GM13976 (cell line): ENCODE data around the gene OR1F1.

Source experiments
- DNase-seq: peaks from one replicate; pipeline ENCODE4 v3.0.0; 2012; ENCODE audit warnings: low spot score
- in situ Hi-C: fragments of 300-500 bp; cut with MboI; formaldehyde crosslinking; loops from one replicate; pipeline ENCODE4 v1.12.0; 2022; ENCODE audit warnings: low sequenced_read_pairs, mixed read lengths, inconsistent platforms; ENCODE audit not compliant: unreplicated experiment
- TF ChIP-seq, protein P1 (sequence below): IDR thresholded peaks from 2 replicates; pipeline ENCODE4 v1.5.1; 2012; ENCODE audit warnings: borderline replicate concordance, mild to moderate bottlenecking; ENCODE audit not compliant: insufficient read depth; ENCODE audit errors: extremely low read depth, missing control alignments, control extremely low read depth

The OR1F1 gene

DNA sequence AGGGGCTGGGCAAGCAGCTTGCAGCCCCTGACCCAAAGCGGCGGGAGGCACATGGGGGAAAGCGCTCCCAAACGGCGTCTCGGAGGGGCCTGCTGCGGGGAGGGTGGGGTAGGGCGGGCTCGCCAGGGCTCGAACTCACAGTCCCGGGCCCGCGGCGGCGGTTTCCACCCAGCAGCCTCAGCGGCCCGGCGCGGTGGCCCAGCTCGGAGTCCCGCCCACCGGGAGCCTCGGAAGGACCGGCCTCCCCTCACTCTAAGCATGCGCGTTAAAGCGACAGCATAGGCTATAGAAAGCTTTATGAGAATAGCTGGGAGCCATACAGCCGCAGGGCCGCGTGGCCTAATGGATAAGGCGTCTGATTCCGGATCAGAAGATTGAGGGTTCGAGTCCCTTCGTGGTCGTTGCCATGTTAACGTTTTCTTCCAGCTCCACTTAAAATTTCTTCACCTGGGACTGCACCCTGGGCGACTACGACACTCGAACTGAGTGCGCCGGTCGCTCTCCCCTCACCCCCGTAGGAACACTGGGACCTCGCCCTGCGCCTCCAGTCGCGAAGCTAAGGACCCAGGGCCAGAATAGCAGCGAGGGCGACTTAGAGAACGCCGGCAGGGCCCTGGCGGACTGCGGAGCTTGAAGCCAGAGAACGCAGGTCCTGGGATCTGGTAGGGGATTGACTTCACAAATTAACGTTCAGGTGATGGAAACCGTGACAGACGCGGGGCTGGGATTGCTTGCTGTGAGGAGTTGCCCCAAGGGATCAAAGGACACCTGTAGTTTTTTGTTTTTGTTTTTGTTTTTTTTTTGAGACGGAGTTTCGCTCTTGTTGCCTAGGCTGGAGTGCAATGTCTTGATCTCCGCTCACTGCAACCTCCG, 37.4 kb upstream of the OR1F1 start:
- peak; percentile 98 for DNase-seq
- TF ChIP-seq, protein P1, sequence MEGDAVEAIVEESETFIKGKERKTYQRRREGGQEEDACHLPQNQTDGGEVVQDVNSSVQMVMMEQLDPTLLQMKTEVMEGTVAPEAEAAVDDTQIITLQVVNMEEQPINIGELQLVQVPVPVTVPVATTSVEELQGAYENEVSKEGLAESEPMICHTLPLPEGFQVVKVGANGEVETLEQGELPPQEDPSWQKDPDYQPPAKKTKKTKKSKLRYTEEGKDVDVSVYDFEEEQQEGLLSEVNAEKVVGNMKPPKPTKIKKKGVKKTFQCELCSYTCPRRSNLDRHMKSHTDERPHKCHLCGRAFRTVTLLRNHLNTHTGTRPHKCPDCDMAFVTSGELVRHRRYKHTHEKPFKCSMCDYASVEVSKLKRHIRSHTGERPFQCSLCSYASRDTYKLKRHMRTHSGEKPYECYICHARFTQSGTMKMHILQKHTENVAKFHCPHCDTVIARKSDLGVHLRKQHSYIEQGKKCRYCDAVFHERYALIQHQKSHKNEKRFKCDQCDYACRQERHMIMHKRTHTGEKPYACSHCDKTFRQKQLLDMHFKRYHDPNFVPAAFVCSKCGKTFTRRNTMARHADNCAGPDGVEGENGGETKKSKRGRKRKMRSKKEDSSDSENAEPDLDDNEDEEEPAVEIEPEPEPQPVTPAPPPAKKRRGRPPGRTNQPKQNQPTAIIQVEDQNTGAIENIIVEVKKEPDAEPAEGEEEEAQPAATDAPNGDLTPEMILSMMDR = no peak
- in situ Hi-C loops = no loop called here

DNA sequence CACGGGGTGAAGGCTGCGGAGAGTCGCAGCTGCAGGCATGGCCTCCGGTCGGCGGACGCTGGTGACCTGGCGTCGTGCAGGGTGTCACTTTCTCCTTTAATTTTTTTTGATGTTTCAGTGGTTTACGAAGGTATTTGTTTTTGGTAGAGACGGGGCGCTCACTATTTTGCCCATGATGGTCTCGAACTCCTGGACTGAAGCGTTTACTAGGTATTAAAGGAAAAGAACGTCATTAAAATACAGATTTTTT, 36.1 kb upstream of the OR1F1 start:
- TF ChIP-seq, protein P1 = no peak
- in situ Hi-C loops = no loop called here
- DNase-seq = peak; percentile 38

DNA sequence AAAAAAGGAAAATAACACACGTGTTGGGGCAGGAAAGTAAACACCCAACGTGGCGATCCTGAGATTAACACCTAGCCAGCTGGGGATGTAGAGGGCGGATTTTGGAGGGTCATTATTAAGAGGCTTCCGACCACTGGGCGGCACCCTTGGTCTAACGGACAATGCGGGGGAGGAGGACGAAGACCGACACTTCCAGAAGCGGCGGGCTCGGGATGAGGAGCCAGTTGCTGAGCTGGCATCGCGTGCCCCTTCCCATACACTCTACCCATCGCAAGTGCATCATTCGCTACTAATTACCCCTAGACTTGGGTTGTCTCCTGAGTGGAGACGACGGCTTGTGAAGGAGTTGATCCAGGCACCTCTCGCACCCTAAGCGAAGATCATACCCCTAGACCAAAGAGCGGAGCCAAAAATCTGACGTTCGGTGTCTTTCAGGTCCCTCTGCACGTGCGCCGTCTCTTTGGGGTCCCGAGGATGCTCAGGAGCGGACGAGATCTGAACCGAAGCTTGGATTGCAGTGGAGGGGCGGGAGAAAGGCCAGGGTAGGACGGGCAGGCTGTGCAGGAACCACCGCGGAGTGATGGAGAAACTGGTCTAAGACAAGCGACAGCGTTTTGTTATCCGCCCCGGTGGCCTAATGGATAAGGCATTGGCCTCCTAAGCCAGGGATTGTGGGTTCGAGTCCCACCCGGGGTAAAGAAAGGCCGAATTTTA, 35.6 kb upstream of the OR1F1 start:
- TF ChIP-seq, protein P1 = peak; percentile 59
- peak; percentile 71 for DNase-seq
- in situ Hi-C loops = no loop called here

DNA sequence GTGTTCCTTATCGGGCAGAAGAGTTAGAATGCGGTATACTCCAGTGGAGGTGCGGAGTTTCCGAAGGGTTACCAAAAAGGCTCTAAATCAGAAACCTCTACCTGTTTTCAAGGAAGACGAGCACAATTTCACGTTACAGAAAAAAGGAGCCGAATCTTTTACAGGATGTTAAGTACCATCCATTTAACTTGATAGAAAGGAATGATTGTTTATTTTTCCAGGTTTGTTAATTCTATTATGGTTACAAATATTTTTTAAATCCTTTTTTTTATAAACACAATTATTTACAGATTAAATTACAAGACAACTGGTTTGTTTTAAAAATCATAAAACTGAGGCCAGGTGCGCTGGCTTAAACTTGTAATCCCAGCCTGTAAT, 35.0 kb upstream of the OR1F1 start:
- in situ Hi-C loops = no loop called here
- TF ChIP-seq, protein P1 = no peak
- no peak for DNase-seq

DNA sequence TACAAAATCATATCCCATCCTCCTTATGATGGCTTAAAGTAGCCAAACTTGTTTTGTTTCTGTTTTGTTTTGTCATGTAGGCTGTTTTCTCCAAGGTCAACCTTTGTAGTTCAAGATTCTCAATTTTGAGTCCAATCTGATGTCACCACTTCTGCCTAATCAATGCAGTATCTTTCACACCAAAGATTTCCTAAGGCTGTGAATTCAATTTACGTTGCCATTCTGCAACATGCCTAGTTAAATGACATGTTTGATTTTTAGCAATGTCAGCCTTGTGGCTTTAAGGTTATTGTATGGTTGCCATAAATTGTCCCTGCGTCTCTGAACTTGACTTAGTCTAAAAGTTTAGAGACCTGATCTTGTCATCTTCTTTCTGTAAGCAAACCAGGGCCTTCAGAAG, 32.8 kb upstream of the OR1F1 start:
- DNase-seq = no peak
- in situ Hi-C loops = no loop called here
- TF ChIP-seq, protein P1 = no peak

DNA sequence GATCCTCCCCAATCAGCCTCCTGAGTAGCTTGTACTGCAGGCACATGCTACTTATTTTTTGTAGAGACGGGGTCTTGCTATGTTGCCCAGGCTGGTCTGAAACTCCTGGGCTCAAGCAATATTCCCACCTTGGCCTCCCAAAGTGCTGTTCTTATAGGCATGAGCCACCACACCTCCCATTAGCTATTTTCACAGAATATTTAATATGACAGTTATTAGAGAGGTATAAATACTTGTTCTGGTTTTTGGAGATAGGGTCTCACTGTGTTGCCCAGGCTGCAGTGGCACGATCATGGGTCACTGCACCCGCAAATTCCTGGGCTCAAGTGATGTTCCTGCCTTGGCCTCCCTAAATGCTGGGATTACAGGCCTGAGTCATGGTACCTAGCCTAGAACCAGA, 32.0 kb upstream of the OR1F1 start:
- TF ChIP-seq, protein P1 = no peak
- DNase-seq = no peak
- in situ Hi-C loops = no loop called here
